Effector memory CD4-positive, alpha-beta T cell (primary cell): ENCODE results near the gene SORL1.

Source experiments
- DNase-seq, 3 donors: peaks; one replicate each; pipeline ENCODE4 v3.0.0-alpha.2; 2020
- H3K27ac ChIP-seq: 2 replicates; pipeline ENCODE4 v1.7.0; 2013; ENCODE audit warnings: mild to moderate bottlenecking, low read length, moderate library complexity; ENCODE audit not compliant: insufficient read depth, poor library complexity, severe bottlenecking
- H3K27me3 ChIP-seq: replicated peaks from 2 replicates; pipeline ENCODE4 v1.7.0; 2013; ENCODE audit warnings: mild to moderate bottlenecking, low read length; ENCODE audit not compliant: insufficient read depth, control insufficient read depth, poor library complexity, severe bottlenecking
- H3K36me3 ChIP-seq: 2 replicates; pipeline ENCODE4 v1.7.0; 2013; ENCODE audit warnings: mild to moderate bottlenecking, low read length, moderate library complexity; ENCODE audit not compliant: control insufficient read depth, insufficient read depth
- H3K4me1 ChIP-seq: 2 replicates; pipeline ENCODE4 v1.7.0; 2013; ENCODE audit warnings: low read length, mild to moderate bottlenecking; ENCODE audit not compliant: control insufficient read depth, insufficient read depth, poor library complexity, severe bottlenecking
- H3K4me3 ChIP-seq: 2 replicates; pipeline ENCODE4 v1.7.0; 2013; ENCODE audit warnings: low read length, low read depth, mild to moderate bottlenecking; ENCODE audit not compliant: insufficient read depth, poor library complexity, severe bottlenecking
- H3K9me3 ChIP-seq: 2 replicates; pipeline ENCODE4 v1.7.0; 2013; ENCODE audit warnings: mild to moderate bottlenecking, low read length, moderate library complexity; ENCODE audit not compliant: control insufficient read depth

Gene SORL1

GRCh38 chr11:121426476-121427399 lies 25.4 kb upstream of the SORL1 start:
- peak overlapping the region; percentile 43 for H3K4me3 ChIP-seq
- no peaks in the 10 kb centered on the region for H3K9me3 ChIP-seq
- peaks cover 14% of the 10 kb centered on the region for H3K4me1 ChIP-seq
- no peaks in the 10 kb centered on the region for H3K36me3 ChIP-seq
- no peaks in the 10 kb centered on the region for H3K27me3 ChIP-seq
- no peak overlapping the region for H3K27ac ChIP-seq
- peak in 2 of 3 donors; percentile 12 to 21 for DNase-seq

- Histone ChIP-seq H3K9me3 (no peaks in the 10 kb centered on the region), H3K27me3 (no peaks in the 10 kb centered on the region), H3K4me1 (peaks cover 10% of the 10 kb centered on the region), H3K4me3 (peak overlapping the region; percentile 43), H3K36me3 (no peaks in the 10 kb centered on the region), H3K27ac (no peak overlapping the region)
- no peak for DNase-seq
Measured at GRCh38 chr11:121427400-121427744, 24.7 kb upstream of the SORL1 start.

GRCh38 chr11:121429556-121429955 lies 22.6 kb upstream of the SORL1 start:
- Histone ChIP-seq H3K4me1 (peaks cover 3% of the 10 kb centered on the region), H3K27me3 (no peaks in the 10 kb centered on the region), H3K9me3 (no peaks in the 10 kb centered on the region), H3K27ac (no peak overlapping the region), H3K4me3 (no peak overlapping the region), H3K36me3 (no peaks in the 10 kb centered on the region)
- no peak for DNase-seq

- no peak overlapping the region for H3K4me3 ChIP-seq
- peaks cover 3% of the 10 kb centered on the region for H3K4me1 ChIP-seq
Measured at GRCh38 chr11:121431820-121432526, 20.1 kb upstream of the SORL1 start.

GRCh38 chr11:121435132-121435531 lies 17.0 kb upstream of the SORL1 start:
- Histone ChIP-seq H3K36me3 (no peaks in the 10 kb centered on the region), H3K9me3 (no peaks in the 10 kb centered on the region), H3K4me1 (peaks cover 3% of the 10 kb centered on the region), H3K27me3 (no peaks in the 10 kb centered on the region), H3K27ac (no peak overlapping the region), H3K4me3 (no peak overlapping the region)
- no peak for DNase-seq

More at GRCh38 chr11:121431820-121432526, 20.1 kb upstream of the SORL1 start:
- DNase-seq: no peak
- no peaks in the 10 kb centered on the region for H3K9me3 ChIP-seq
- H3K27me3 ChIP-seq: no peaks in the 10 kb centered on the region
- H3K27ac ChIP-seq: no peak overlapping the region
- no peaks in the 10 kb centered on the region for H3K36me3 ChIP-seq

- H3K27ac ChIP-seq: no peak overlapping the region
- DNase-seq: no peak
- peaks cover 3% of the 10 kb centered on the region for H3K4me1 ChIP-seq
- H3K36me3 ChIP-seq: no peaks in the 10 kb centered on the region
- H3K4me3 ChIP-seq: no peak overlapping the region
- no peaks in the 10 kb centered on the region for H3K9me3 ChIP-seq
- no peaks in the 10 kb centered on the region for H3K27me3 ChIP-seq
Measured at GRCh38 chr11:121435551-121436511, 16.3 kb upstream of the SORL1 start.

- Histone ChIP-seq H3K4me1 (no peaks in the 10 kb centered on the region), H3K36me3 (no peaks in the 10 kb centered on the region), H3K27me3 (no peaks in the 10 kb centered on the region), H3K4me3 (no peak overlapping the region), H3K27ac (no peak overlapping the region), H3K9me3 (no peaks in the 10 kb centered on the region)
- DNase-seq: no peak
Measured at GRCh38 chr11:121437018-121437685, 15.0 kb upstream of the SORL1 start.

- no peaks in the 10 kb centered on the region for H3K4me1 ChIP-seq
Measured at GRCh38 chr11:121437686-121438078, 14.4 kb upstream of the SORL1 start.

GRCh38 chr11:121439337-121439736 lies 12.8 kb upstream of the SORL1 start:
- DNase-seq: no peak
- no peaks in the 10 kb centered on the region for H3K27me3 ChIP-seq

More at GRCh38 chr11:121437686-121438078, 14.4 kb upstream of the SORL1 start:
- no peak overlapping the region for H3K4me3 ChIP-seq
- H3K9me3 ChIP-seq: no peaks in the 10 kb centered on the region
- no peak for DNase-seq
- H3K36me3 ChIP-seq: no peaks in the 10 kb centered on the region
- H3K27ac ChIP-seq: no peak overlapping the region
- no peaks in the 10 kb centered on the region for H3K27me3 ChIP-seq

More at GRCh38 chr11:121439337-121439736, 12.8 kb upstream of the SORL1 start:
- no peak overlapping the region for H3K4me3 ChIP-seq
- H3K9me3 ChIP-seq: no peaks in the 10 kb centered on the region
- H3K27ac ChIP-seq: no peak overlapping the region
- H3K4me1 ChIP-seq: no peaks in the 10 kb centered on the region
- H3K36me3 ChIP-seq: peaks cover 3% of the 10 kb centered on the region
